ENCODE results near the gene RPIA.
A peak's percentile ranks its signal among the peaks of the same experiment; 100 is the strongest.

RPIA gene

GRCh38 chr2:88686320-88686719 lies 5.2 kb upstream of the RPIA start:
- DNase-seq (ENCODE audit: low spot score), result no peak

GRCh38 chr2:88687384-88687783 lies 4.1 kb upstream of the RPIA start:
- DNase-seq (ENCODE audit: low spot score), result no peak

GRCh38 chr2:88690591-88691338 lies 708 bp upstream of the RPIA start:
- DNase-seq (ENCODE audit: low spot score), result peak; percentile 70

- DNase-seq (ENCODE audit: low spot score), result peak; percentile 64
Measured at GRCh38 chr2:88692187-88692586, 714 bp downstream of the RPIA start.

- no peak for DNase-seq (ENCODE audit: low spot score)
Measured at GRCh38 chr2:88693911-88694414, 2.5 kb downstream of the RPIA start.

- no peak for DNase-seq (ENCODE audit: low spot score)
Measured at GRCh38 chr2:88696611-88697010, 5.1 kb downstream of the RPIA start.

GRCh38 chr2:88697370-88698026 lies 6.0 kb downstream of the RPIA start:
- no peak for DNase-seq (ENCODE audit: low spot score)

GRCh38 chr2:88698027-88698413 lies 6.5 kb downstream of the RPIA start:
- no peak for DNase-seq (ENCODE audit: low spot score)

GRCh38 chr2:88698498-88699233 lies 7.2 kb downstream of the RPIA start:
- no peak for DNase-seq (ENCODE audit: low spot score)

GRCh38 chr2:88707003-88707402 lies 15.5 kb downstream of the RPIA start:
- DNase-seq (ENCODE audit: low spot score), result no peak

GRCh38 chr2:88709181-88709631 lies 17.7 kb downstream of the RPIA start:
- DNase-seq (ENCODE audit: low spot score), result no peak

- no peak for DNase-seq (ENCODE audit: low spot score)
Measured at GRCh38 chr2:88711289-88711688, 19.8 kb downstream of the RPIA start.

- DNase-seq (ENCODE audit: low spot score), result no peak
Measured at GRCh38 chr2:88711897-88712296, 20.4 kb downstream of the RPIA start.

- DNase-seq (ENCODE audit: low spot score), result no peak
Measured at GRCh38 chr2:88713408-88713807, 21.9 kb downstream of the RPIA start.

- DNase-seq (ENCODE audit: low spot score), result no peak
Measured at GRCh38 chr2:88714667-88715066, 23.2 kb downstream of the RPIA start.

GRCh38 chr2:88720399-88720798 lies 28.9 kb downstream of the RPIA start:
- no peak for DNase-seq (ENCODE audit: low spot score)

GRCh38 chr2:88721268-88721667 lies 29.8 kb downstream of the RPIA start:
- DNase-seq (ENCODE audit: low spot score), result no peak

GRCh38 chr2:88724643-88725332 lies 33.3 kb downstream of the RPIA start:
- DNase-seq (ENCODE audit: low spot score), result no peak

GRCh38 chr2:88729061-88729745 lies 37.7 kb downstream of the RPIA start:
- no peak for DNase-seq (ENCODE audit: low spot score)

- DNase-seq (ENCODE audit: low spot score), result no peak
Measured at GRCh38 chr2:88733155-88733902, 41.9 kb downstream of the RPIA start.

- DNase-seq (ENCODE audit: low spot score), result no peak
Measured at GRCh38 chr2:88735133-88735532, 43.7 kb downstream of the RPIA start.
